SK-N-SH (cell line): ENCODE results near the gene PTPRG. TPM values are rescaled to one million over a fixed set of nuclear protein-coding genes. Genes with fewer than 3 reads are reported as not detected.

Experiments used
- CTCF ChIA-PET: fragments of 300-600, 350-600 bp; formaldehyde crosslinking; extraction: SDS; loops from one replicate; lab custom pipeline; 2021; lab: Yijun Ruan, JAX
- POLR2A ChIA-PET: fragments of 350-600 bp; sonication (Branson Sonifier 250); formaldehyde crosslinking; extraction: SDS; loops from one replicate; lab custom pipeline; 2020; ENCODE audit warnings: antibody characterized with exemption, inconsistent platforms; lab: Yijun Ruan, JAX
- DNase-seq: peaks from one replicate; pipeline ENCODE4 v3.0.0; 2012
- H2AFZ ChIP-seq: fragments of 200-600 bp; sonication (generic); 2 replicates; pipeline ENCODE4 v1.8.1; 2016; ENCODE audit warnings: antibody characterized with exemption, mild to moderate bottlenecking, low read depth
- H3F3A ChIP-seq: fragments of 200-600 bp; sonication (generic); replicated peaks from 2 replicates; pipeline ENCODE3; 2016; ENCODE audit warnings: antibody characterized with exemption, mild to moderate bottlenecking; ENCODE audit not compliant: insufficient read depth
- H3K27ac ChIP-seq, 2 experiments: fragments of 200-500 bp in 1 of 2; fragments of 200-600 bp in 1 of 2; sonication (Bioruptor generic) in 1 of 2; sonication (generic), shearing (Covaris generic) in 1 of 2; 2 replicates each; pipeline versions ENCODE4 v1.5.1 to v1.6.1; 2014 to 2016; ENCODE audit warnings: low read depth in 2 of 2, inconsistent platforms in 1 of 2, low read length in 1 of 2, mild to moderate bottlenecking in 1 of 2, mixed read lengths in 1 of 2
- H3K27me3 ChIP-seq: fragments of 200-600 bp; sonication (generic), shearing (Covaris generic); 2 replicates; pipeline ENCODE4 v1.6.1; 2016; ENCODE audit warnings: mixed run types; ENCODE audit not compliant: insufficient read depth
- H3K36me3 ChIP-seq, 2 experiments: fragments of 200-500 bp in 1 of 2; fragments of 200-600 bp in 1 of 2; sonication (Bioruptor generic) in 1 of 2; sonication (generic) in 1 of 2; replicated peaks in 1 of 2; 2 replicates each; pipeline versions ENCODE3 to v1.5.1; 2014 to 2016; ENCODE audit warnings: low read length in 1 of 2, mild to moderate bottlenecking in 1 of 2; ENCODE audit not compliant: insufficient read depth in 2 of 2, control insufficient read depth in 1 of 2
- H3K4me1 ChIP-seq, 2 experiments: fragments of 200-500 bp in 1 of 2; fragments of 200-600 bp in 1 of 2; sonication (Bioruptor generic) in 1 of 2; sonication (generic), shearing (Covaris generic) in 1 of 2; 2 replicates each; pipeline versions ENCODE4 v1.5.1 to v1.6.1; 2014 to 2016; ENCODE audit warnings: low read depth in 1 of 2, low read length in 1 of 2, mixed run types in 1 of 2; ENCODE audit not compliant: insufficient read depth in 2 of 2, control insufficient read depth in 1 of 2
- H3K4me2 ChIP-seq: fragments of 200-600 bp; sonication (generic), shearing (Covaris generic); 2 replicates; pipeline ENCODE4 v1.6.1; 2017; ENCODE audit warnings: mixed run types
- H3K4me3 ChIP-seq, 2 experiments: fragments of 200-500 bp in 1 of 2; fragments of 200-600 bp in 1 of 2; sonication (Bioruptor generic) in 1 of 2; sonication (generic), shearing (Covaris generic) in 1 of 2; 2 replicates each; pipeline versions ENCODE4 v1.5.1 to v1.8.1; 2014 to 2016; ENCODE audit warnings: low read depth in 2 of 2, inconsistent platforms in 1 of 2, low read length in 1 of 2, mild to moderate bottlenecking in 1 of 2, mixed read lengths in 1 of 2, moderate library complexity in 1 of 2
- H3K79me2 ChIP-seq: fragments of 200-600 bp; sonication (generic); 2 replicates; pipeline ENCODE4 v1.8.1; 2017; ENCODE audit warnings: mild to moderate bottlenecking; ENCODE audit not compliant: insufficient read depth
- H3K9ac ChIP-seq: fragments of 200-600 bp; sonication (generic); 2 replicates; pipeline ENCODE4 v1.6.1; 2017; ENCODE audit warnings: mixed run types
- H3K9me2 ChIP-seq: fragments of 200-600 bp; sonication (generic); 2 replicates; pipeline ENCODE4 v1.6.1; 2017; ENCODE audit warnings: mixed run types
- H3K9me3 ChIP-seq: fragments of 200-600 bp; sonication (generic); 2 replicates; pipeline ENCODE4 v1.6.1; 2017; ENCODE audit warnings: mixed run types, mild to moderate bottlenecking, moderate library complexity
- H4K20me1 ChIP-seq: fragments of 200-600 bp; sonication (generic); 2 replicates; pipeline ENCODE4 v1.6.1; 2017; ENCODE audit warnings: mild to moderate bottlenecking, mixed run types; ENCODE audit not compliant: insufficient read depth
- CTCF ChIP-seq: fragments of 200-600 bp; sonication (generic); IDR thresholded peaks from 2 replicates; pipeline ENCODE4 v1.6.1; 2017; ENCODE audit warnings: antibody characterized with exemption, mild to moderate bottlenecking, moderate library complexity
- EZH2phosphoT487 ChIP-seq: fragments of 200-600 bp; sonication (generic); IDR thresholded peaks from 2 replicates; pipeline ENCODE4 v1.6.1; 2017; ENCODE audit warnings: low read depth, mixed run types, mild to moderate bottlenecking, antibody characterized with exemption, moderate library complexity, borderline replicate concordance
- FOSL2 ChIP-seq: IDR thresholded peaks from 2 replicates; pipeline ENCODE4 v1.4.0; 2012; ENCODE audit warnings: low read depth, mild to moderate bottlenecking, moderate library complexity, borderline replicate concordance
- GATA2 ChIP-seq: sonication (generic); formaldehyde crosslinking; IDR thresholded peaks from 2 replicates; pipeline ENCODE4 v1.5.0; 2020; ENCODE audit warnings: mild to moderate bottlenecking, missing genetic modification reagents
- JUND ChIP-seq: IDR thresholded peaks from 2 replicates; pipeline ENCODE4 v1.4.0; 2012
- MEF2A ChIP-seq: IDR thresholded peaks from 2 replicates; pipeline ENCODE4 v1.4.0; 2012; ENCODE audit warnings: low read depth, borderline replicate concordance
- NFIC ChIP-seq: IDR thresholded peaks from 2 replicates; pipeline ENCODE4 v1.4.0; 2012; ENCODE audit warnings: borderline replicate concordance
- RAD21 ChIP-seq: IDR thresholded peaks from 2 replicates; pipeline ENCODE4 v1.6.1; 2012; ENCODE audit warnings: mild to moderate bottlenecking, low read length
- REST ChIP-seq: IDR thresholded peaks from 2 replicates; pipeline ENCODE4 v1.6.1; 2012; ENCODE audit warnings: mild to moderate bottlenecking, low read depth, low read length, moderate library complexity
- RXRA ChIP-seq: IDR thresholded peaks from 2 replicates; pipeline ENCODE4 v1.4.0; 2012; ENCODE audit warnings: low read depth, mild to moderate bottlenecking, borderline replicate concordance
- SIN3A ChIP-seq: IDR thresholded peaks from 2 replicates; pipeline ENCODE4 v1.6.1; 2012; ENCODE audit warnings: low read depth, mild to moderate bottlenecking, low read length, moderate library complexity, borderline replicate concordance
- SMC3 ChIP-seq: IDR thresholded peaks from 2 replicates; pipeline ENCODE4 v1.6.1; 2012; ENCODE audit warnings: low read depth, low read length, improper control_type of control experiment
- TAF1 ChIP-seq: IDR thresholded peaks from 2 replicates; pipeline ENCODE4 v1.6.1; 2012; ENCODE audit warnings: low read depth, mild to moderate bottlenecking, low read length, moderate library complexity, borderline replicate concordance
- ZBTB33 ChIP-seq: IDR thresholded peaks from 2 replicates; pipeline ENCODE4 v1.4.0; 2012; ENCODE audit warnings: low read depth, borderline replicate concordance
- WGBS: methylation state at CpG from one replicate; pipeline ENCODE4 v1.1.6; 2017; ENCODE audit warnings: low lambda C conversion rate; 5-methylcytosine and 5-hydroxymethylcytosine counted together
- polyA plus RNA-seq, 3 experiments: library from polyadenylated mRNA; depleted of rRNA; stranded (reverse); fragments of >200 nt; gene quantifications; 2 replicates each; pipeline ENCODE4 v1.2.3, GENCODE V29; 2012

Gene PTPRG
- polyA plus RNA-seq, 1 of the 3 experiments (the other 2 are of a cell fraction) = 14.1 TPM

- Histone ChIP-seq H2AFZ (no peak overlapping the region), H3K27me3 (no peaks in the 10 kb centered on the region), H4K20me1 (no peaks in the 10 kb centered on the region), H3K27ac (no peak overlapping the region), H3K9me2 (no peaks in the 10 kb centered on the region), H3K4me2 (no peak overlapping the region), H3K4me1 (no peaks in the 10 kb centered on the region), H3K36me3 (peaks cover 4% of the 10 kb centered on the region in 2 experiments), H3K79me2 (no peaks in the 10 kb centered on the region), H3K4me3 (no peak overlapping the region; a peak in 1 of 4 replicates), H3K9ac (no peak overlapping the region), H3K9me3 (no peaks in the 10 kb centered on the region), H3F3A (peaks cover 4% of the 10 kb centered on the region)
- POLR2A ChIA-PET = no interaction called here
- DNase-seq = peak; percentile 65
- CTCF ChIA-PET = interaction anchor here (0.6 to 4.9 kb wide), 43 partner anchors 8 to 380 kb away, joined by 3 to 45 read pairs (median 5); no protein-coding TSS in a partner anchor
- TF ChIP-seq TAF1 = no peak
- TF ChIP-seq SIN3A = no peak
- TF ChIP-seq MEF2A = no peak
- peak; percentile 77 for TF ChIP-seq CTCF
- peak; percentile 84 for TF ChIP-seq RAD21
- no peak for TF ChIP-seq GATA2 (CRISPR knock-in tag)
- no peak for TF ChIP-seq FOSL2
- TF ChIP-seq EZH2phosphoT487 = no peak
- peak; percentile 65 for TF ChIP-seq SMC3
- 37% methylated on average over 6 of the region's 6 CpGs for WGBS
Observed at GRCh38 chr3:62201438-62202035, 640.2 kb downstream of the PTPRG start.

GRCh38 chr3:62203152-62203551, 641.8 kb downstream of the PTPRG start:
- H3K4me3 ChIP-seq = no peak overlapping the region
- no peaks in the 10 kb centered on the region for H4K20me1 ChIP-seq
- no peak overlapping the region for H3K27ac ChIP-seq
- 91% methylated on average over 19 of the region's 22 CpGs for WGBS
- no peaks in the 10 kb centered on the region for H3K27me3 ChIP-seq
- H3K79me2 ChIP-seq = no peaks in the 10 kb centered on the region
- H3K4me2 ChIP-seq = no peak overlapping the region
- CTCF ChIA-PET = interaction anchor here (1.6 to 4.9 kb wide), 6 partner anchors 10 to 352 kb away, joined by 5 to 45 read pairs (median 14); no protein-coding TSS in a partner anchor
- H3K9me2 ChIP-seq = no peaks in the 10 kb centered on the region
- no peak overlapping the region for H3K9ac ChIP-seq
- H3K4me1 ChIP-seq = no peaks in the 10 kb centered on the region
- H2AFZ ChIP-seq = no peak overlapping the region
- POLR2A ChIA-PET = no interaction called here
- DNase-seq = no peak
- peaks cover 4% of the 10 kb centered on the region in 2 experiments for H3K36me3 ChIP-seq
- TF ChIP-seq RXRA (no peak), REST (no peak), ZBTB33 (no peak), JUND (no peak), NFIC (no peak), RAD21 (no peak)
- H3K9me3 ChIP-seq = no peaks in the 10 kb centered on the region
- peaks cover 4% of the 10 kb centered on the region for H3F3A ChIP-seq
